NB4 (cell line): ENCODE data around the gene NRIP1.

Experiments
- CTCF ChIP-seq: IDR thresholded peaks from one replicate; pipeline ENCODE4 v1.5.1; 2012; ENCODE audit warnings: low read depth, low read length
- MAX ChIP-seq: IDR thresholded peaks from 2 replicates; pipeline ENCODE4 v1.6.1; 2011; ENCODE audit warnings: low read depth, low read length
- POLR2A ChIP-seq: IDR thresholded peaks from 2 replicates; pipeline ENCODE4 v1.6.1; 2011; ENCODE audit warnings: mild to moderate bottlenecking; ENCODE audit not compliant: insufficient read length; ENCODE audit errors: extremely low read depth

GRCh38 chr21:15112858-15113257, 48.1 kb upstream of the NRIP1 start:
- TF ChIP-seq MAX (no peak), CTCF (no peak), POLR2A (no peak)
